Suprapubic skin (tissue), 3 donors: ENCODE measurements around the gene TCF12.

Experiments used
- CTCF ChIP-seq, 2 donors: fragments of 200-600 bp in 1 of 2; fragments of 450-650 bp in 1 of 2; sonication (generic) in 1 of 2; IDR thresholded peaks; one replicate each; pipeline ENCODE4 v1.5.1; 2016 to 2019; ENCODE audit warnings: antibody characterized with exemption in 2 of 2, mild to moderate bottlenecking in 1 of 2, moderate library complexity in 1 of 2
- EP300 ChIP-seq: sonication (generic); formaldehyde crosslinking; IDR thresholded peaks from one replicate; pipeline ENCODE4 v1.6.1; 2017; ENCODE audit warnings: antibody characterized with exemption
- POLR2A ChIP-seq, 2 donors: fragments of 450-650 bp; IDR thresholded peaks; one replicate each; pipeline ENCODE4 v1.6.1; 2017; ENCODE audit warnings: antibody characterized with exemption in 2 of 2, mild to moderate bottlenecking in 2 of 2, moderate library complexity in 2 of 2

- TF ChIP-seq CTCF (IDR thresholded peaks at IDR 0.05) (no peak), POLR2A (IDR thresholded peaks at IDR 0.05) (no peak), EP300 (no peak)
Observed at GRCh38 chr15:56877255-56877970, 41.0 kb upstream of the TCF12 start.
